HEK293T (cell line): ENCODE results near the gene SLC30A5.

ENCODE experiments used
- ARNT ChIP-seq: fragments of 450-650 bp; IDR thresholded peaks from 2 replicates; pipeline ENCODE4 v1.6.1; 2017; ENCODE audit warnings: mild to moderate bottlenecking
- ELF4 ChIP-seq: fragments of 450-650 bp; IDR thresholded peaks from 2 replicates; pipeline ENCODE4 v1.6.1; 2017; ENCODE audit warnings: antibody characterized with exemption
- FOXK2 ChIP-seq: fragments of 450-650 bp; IDR thresholded peaks from 2 replicates; pipeline ENCODE4 v1.6.1; 2016; ENCODE audit warnings: mild to moderate bottlenecking
- FOXM1 ChIP-seq: fragments of 450-650 bp; IDR thresholded peaks from 2 replicates; pipeline ENCODE4 v1.6.1; 2017; ENCODE audit warnings: mild to moderate bottlenecking, borderline replicate concordance
- L3MBTL2 ChIP-seq: fragments of 450-650 bp; conservative IDR thresholded peaks from 2 replicates; pipeline ENCODE4 v1.6.1; 2016; ENCODE audit warnings: mild to moderate bottlenecking
- LEF1 ChIP-seq: fragments of 450-650 bp; IDR thresholded peaks from 2 replicates; pipeline ENCODE4 v1.6.1; 2017; ENCODE audit warnings: mild to moderate bottlenecking, borderline replicate concordance
- SP1 ChIP-seq: fragments of 450-650 bp; IDR thresholded peaks from 2 replicates; pipeline ENCODE4 v1.6.1; 2017
- SUZ12 ChIP-seq: fragments of 450-650 bp; IDR thresholded peaks from 2 replicates; pipeline ENCODE4 v1.6.1; 2016; ENCODE audit warnings: mild to moderate bottlenecking
- TARDBP ChIP-seq: fragments of 450-650 bp; IDR thresholded peaks from 2 replicates; pipeline ENCODE4 v1.6.1; 2016

- TF ChIP-seq L3MBTL2, result no peak
- TF ChIP-seq ELF4, result no peak
- TF ChIP-seq FOXK2, result no peak
- TF ChIP-seq ARNT, result no peak
- TF ChIP-seq SUZ12, result no peak
- no peak for TF ChIP-seq LEF1
- no peak for TF ChIP-seq SP1
- no peak for TF ChIP-seq FOXM1
- no peak for TF ChIP-seq TARDBP
Measured at GRCh38 chr5:69092969-69093368, 845 bp upstream of the SLC30A5 start.
